DMS79 treated with DMSO at 0.1 percent for 48 hours (cell line): ENCODE measurements around the gene F11R.
A peak's percentile ranks its signal among the peaks of the same experiment; 100 is the strongest.
"Not testable (repeated sequence)": the region's sequence is repeated elsewhere in the genome, so short reads cannot be mapped to it uniquely, and the experiment has no call there.

Experiments
- DNase-seq: peaks from one replicate; lab custom pipeline; 2025; lab: John Stamatoyannopoulos, UW

F11R gene

GRCh38 chr1:161044535-161044907 is 23.6 kb upstream of the F11R start:
- no peak for DNase-seq

- DNase-seq = no peak
Observed at GRCh38 chr1:161039546-161039945, 18.6 kb upstream of the F11R start.

GRCh38 chr1:161039154-161039545 is 18.2 kb upstream of the F11R start:
- DNase-seq = no peak

- DNase-seq = peak; percentile 80
Observed at GRCh38 chr1:161038523-161039153, 17.7 kb upstream of the F11R start, which contains the start of gene TSTD1. TSTD1 (minus strand) TSS chr1:161038964; CDS start chr1:161038889, 75 bp downstream.

- DNase-seq = peak; percentile 51
Observed at GRCh38 chr1:161037661-161038522, 16.9 kb upstream of the F11R start.

DNA sequence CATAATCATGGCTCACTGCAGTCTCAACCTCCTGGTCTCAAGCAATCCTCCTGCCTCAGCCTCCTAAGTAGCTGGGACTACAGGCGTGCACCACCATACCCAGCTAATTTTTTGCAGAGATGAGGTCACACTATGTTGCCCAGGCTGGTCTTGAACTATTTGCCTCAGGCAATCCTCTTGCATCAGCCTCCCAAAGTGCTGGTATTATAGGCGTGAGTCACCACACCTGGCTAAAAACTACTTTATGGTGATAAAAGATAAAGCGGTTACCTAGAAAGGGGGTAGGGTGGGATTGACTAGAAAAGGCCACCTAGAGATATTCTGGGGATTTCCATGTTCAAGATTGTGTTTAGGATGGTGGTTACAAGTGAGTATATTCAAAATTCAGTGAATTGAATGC is 12.8 kb upstream of the F11R start:
- no peak for DNase-seq

DNA sequence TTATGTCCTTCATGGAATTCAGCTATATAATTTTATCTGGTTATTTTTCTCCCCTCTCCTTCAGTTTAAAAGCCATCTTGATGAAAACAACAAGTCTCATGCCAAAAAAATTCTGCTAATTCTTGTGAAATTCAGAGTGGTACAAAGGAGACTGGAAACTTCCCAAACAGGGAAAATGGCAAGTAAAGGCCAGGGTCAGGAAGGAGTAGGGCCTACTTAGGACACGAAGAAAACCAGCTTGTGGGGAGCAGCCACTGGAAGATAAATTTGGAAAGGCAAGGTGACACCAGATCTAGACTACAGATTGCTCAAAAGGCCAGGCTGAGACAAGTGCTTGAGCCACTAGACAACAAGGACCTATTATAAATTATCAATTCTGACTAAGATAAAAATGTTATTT is 11.5 kb upstream of the F11R start:
- DNase-seq = no peak

GRCh38 chr1:161031874-161032273 is 10.9 kb upstream of the F11R start:
- DNase-seq = no peak

DNA sequence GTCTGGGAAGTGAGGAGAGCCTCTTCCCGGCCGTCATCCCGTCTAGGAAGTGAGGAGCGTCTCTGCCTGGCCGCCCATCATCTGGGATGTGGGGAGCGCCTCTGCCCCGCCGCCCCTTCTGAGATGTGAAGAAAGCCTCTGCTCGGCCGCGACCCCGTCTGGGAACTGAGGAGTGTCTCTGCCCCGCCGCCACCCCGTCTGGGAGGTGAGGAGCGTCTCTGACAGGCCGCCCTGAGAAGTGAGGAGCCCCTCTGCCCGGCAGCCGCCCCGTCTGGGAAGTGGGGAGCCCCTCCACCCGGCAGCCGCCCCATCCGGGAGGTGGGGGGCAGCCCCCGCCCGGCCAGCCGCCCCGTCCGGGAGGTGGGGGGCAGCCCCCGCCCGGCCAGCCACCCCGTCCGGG is 8.5 kb upstream of the F11R start:
- not testable (repeated sequence) for DNase-seq

GRCh38 chr1:161026954-161027353 is 6.0 kb upstream of the F11R start:
- not testable (repeated sequence) for DNase-seq

GRCh38 chr1:161022432-161022831 is 1.5 kb upstream of the F11R start:
- not testable (repeated sequence) for DNase-seq

DNA sequence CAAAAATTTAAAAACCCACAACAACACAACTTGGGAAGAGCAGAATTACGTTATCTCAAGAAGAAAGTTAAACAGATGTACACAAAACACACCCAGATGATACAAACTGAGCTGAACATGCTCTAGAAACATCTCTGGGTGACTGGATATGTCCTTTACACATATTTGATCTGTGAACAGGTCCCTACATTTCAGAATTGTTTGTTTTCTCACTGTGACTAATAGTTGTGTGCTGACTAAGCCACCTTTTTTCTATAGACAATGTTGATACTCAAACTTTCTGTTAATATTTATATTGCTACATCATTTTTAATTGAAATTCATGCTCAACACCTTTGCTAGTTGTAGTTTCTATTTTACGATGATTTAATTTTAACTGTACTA is 1.0 kb upstream of the F11R start:
- DNase-seq = no peak

DNA sequence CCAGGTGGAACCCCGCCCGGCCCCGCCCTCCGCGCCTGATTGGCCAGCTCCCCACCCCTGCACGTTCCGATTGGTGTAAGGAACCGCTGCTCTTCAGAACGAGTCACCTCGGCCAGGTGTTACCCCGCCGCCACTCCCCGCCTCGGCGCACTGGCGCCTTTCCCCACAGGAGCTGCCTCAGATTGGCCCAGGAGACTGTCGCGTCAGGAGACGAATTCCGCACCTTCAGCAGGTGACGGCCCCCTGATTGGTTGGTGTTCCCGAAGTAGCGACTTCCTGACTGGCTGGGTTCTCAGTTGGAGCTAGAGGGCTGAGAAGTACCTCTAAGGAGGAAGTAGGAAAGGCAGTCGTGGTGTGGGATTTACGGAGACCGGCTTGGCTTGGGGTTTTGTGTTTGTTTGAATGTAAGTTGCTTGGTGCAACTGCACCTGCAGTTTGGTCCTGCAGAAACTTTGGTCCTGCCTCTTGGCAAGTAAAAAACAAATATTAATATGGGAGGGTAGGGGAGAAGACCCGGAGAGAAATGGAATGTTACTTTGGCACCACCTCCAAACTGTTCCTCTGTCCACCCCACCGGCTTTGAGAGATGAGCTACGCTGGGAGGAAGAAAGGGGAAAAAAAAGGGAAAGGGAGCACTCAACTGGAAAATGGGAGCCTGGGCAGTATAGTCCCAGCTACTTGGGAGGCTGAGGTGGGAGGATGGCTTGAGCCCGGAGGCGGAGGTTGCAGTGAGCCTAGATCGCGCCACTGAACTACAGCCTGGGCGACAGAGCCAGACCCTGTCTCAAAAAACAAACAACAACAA is 415 bp upstream of the F11R start:
- peak; percentile 97 for DNase-seq

DNA sequence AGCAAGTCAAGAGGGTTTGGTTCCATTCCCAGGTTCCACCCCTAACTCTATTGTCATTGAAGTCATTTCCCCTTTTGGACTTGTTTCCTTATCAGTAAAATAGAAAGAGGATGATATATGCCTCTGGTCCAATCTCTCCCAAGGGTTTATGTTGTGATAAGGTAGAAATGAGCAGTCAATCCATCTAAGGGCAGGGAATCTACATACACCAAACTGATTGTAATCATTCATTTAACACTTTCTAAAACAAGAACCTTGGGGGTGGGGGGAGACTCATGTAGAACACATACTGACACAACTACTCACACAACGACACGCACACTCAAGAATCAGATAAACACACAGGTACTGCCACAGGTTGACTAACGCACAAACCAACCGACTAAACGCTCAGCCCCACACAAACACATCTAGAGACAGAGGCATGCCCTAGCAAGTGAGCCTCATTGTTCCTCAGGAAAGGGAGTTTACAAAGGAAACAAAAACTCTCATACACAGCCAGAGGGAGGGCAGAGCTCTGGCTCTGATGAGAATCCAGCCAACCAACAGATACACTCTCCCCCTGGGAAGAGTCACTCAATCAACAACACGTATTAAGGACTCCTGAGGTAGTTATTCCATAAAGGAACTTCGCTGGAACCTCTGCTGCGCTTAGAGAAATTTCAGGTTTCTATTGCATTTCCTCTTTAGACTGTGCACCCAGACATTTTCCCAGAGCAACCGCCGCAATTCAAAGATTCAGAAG is 1.0 kb downstream of the F11R start:
- DNase-seq = peak; percentile 10

DNA sequence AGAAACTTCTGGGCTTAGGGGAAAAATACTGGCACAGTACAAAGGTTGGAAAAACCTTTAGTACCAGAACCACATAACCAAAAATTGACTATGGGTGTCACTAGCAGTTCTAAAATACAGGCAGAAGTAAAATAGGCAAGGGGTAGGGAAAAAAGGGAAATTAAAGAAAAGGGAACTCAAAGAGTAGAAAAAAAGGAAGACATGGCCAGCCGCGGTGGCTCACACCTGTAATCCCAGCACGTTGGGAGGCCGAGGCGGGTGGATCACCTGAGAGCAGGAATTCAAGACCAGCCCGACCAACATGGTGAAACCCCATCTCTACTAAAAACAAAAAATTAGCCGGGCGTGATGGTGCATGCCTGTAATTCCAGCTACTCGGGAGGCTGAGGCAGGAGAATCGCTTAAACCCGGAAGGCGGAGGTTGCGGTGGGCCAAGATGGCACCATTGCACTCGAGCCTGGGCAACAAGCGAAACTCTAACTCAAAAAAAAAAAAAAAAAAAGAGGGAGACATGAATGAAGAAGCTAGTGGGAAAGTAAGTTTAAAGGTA is 1.8 kb downstream of the F11R start:
- DNase-seq = not testable (repeated sequence)

- no peak for DNase-seq
Observed at GRCh38 chr1:161018631-161018930, 2.4 kb downstream of the F11R start.

DNA sequence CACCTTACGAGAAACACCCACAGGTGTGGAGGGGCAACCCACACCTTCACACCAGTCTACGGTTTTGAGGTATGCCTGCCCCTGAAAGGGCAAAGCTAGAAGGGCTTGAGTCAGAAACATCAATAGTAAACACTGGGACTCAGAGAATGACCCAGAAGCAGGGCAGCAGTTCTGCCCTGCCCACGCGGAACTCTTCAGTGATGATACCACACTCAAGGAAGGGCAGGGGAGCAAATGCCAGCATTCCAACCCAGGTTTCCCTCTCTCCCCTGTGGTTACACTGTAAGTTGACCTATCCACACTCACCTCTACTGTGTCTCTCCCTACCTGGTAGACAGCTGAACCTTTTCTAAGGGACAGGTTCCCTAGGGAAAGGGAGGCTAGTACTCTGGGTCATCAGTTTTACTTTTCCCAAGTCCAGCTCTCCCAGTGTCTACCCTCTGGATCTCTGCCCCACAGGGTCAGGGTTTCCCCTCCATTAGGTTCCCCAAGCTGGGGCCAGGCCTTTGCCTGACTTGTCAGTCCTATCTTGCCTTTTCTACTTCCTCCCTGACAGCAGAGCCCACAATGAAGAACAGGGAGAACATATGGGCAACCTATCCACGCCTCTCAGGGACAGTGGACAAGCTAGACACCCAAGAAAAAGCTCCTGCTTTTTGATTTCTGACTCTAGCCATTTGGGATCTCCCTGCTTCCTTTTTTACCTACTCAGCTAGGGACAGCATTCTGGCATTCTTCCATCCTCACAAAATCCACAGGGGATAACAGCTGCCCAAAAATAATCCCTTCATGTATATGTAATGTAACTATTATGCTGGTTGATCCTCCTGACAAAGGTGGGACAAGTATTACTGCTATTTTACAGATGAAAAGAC is 3.0 kb downstream of the F11R start:
- no peak for DNase-seq

DNA sequence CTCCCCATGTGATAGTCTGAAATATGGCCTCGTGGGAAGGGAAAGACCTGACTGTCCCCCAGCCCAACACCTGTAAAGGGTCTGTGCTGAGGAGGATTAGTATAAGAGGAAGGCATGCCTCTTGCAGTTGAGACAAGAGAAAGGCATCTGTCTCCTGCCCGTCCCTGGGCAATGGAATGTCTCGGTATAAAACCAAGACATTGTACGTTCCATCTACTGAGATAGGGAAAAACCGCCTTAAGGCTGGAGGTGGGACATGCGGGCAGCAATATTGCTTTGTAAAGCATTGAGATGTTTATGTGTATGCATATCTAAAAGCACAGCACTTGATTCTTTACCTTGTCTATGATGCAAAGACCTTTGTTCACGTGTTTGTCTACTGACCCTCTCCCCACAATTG is 3.8 kb downstream of the F11R start:
- not testable (repeated sequence) for DNase-seq

DNA sequence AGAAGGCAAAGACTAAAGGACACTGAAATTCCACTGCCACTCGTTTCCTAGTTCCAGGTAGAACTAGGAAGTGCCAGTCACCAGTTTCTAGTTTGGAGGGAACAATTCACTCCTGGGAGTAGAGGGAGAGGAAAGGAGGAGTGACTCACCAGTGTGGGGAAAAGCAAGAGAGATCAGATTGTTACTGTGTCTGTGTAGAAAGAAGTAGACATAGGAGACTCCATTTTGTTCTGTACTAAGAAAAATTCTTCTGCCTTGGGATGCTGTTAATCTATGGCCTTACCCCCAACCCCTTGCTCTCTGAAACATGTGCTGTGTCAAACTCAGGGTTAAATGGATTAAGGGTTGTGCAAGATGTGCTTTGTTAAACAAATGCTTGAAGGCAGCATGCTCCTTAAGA is 4.3 kb downstream of the F11R start:
- DNase-seq = not testable (repeated sequence)

GRCh38 chr1:161013488-161014230 is 7.3 kb downstream of the F11R start:
- DNase-seq = no peak
